CD4-positive, alpha-beta T cell treated with Interleukin-10 for 1 hour (primary cell): ENCODE results near the gene JPT2.

Experiments used
- DNase-seq: peaks from one replicate; pipeline ENCODE4 v3.0.0-alpha.2; 2020

Gene JPT2, protein sequence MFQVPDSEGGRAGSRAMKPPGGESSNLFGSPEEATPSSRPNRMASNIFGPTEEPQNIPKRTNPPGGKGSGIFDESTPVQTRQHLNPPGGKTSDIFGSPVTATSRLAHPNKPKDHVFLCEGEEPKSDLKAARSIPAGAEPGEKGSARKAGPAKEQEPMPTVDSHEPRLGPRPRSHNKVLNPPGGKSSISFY

DNA sequence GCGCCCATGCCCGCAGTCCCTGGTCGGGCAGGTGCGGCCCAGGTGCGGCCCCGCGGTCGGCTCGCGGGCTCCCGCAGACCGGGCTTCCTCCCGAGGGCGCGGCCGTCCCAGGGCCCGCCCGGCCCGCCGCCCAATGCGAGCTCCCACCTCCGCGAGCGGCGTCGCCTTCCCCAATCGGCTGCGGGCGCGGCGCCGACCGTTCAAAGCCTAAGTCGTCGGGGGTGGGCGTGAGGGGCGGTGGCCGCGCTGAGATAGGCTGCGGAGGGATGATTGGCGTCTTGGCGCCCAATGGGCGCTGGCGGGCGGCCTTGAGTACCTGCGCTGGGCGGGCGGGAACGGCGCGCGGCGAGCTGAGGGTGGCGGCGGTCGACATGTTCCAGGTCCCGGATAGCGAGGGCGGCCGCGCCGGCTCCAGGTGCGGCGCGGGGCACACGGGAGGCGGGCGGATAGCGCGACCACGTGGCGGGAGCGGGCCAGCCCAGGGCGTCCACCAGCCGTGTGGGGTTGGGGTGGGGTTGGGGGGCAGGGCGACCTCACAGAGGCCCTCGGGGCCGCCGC is at the start of gene JPT2:
Gene JPT2 (plus strand): TSS at position 338 of the 558 bp plus-strand sequence. CDS start 34 bp downstream, at position 372.
- peak; percentile 95 for DNase-seq

DNA sequence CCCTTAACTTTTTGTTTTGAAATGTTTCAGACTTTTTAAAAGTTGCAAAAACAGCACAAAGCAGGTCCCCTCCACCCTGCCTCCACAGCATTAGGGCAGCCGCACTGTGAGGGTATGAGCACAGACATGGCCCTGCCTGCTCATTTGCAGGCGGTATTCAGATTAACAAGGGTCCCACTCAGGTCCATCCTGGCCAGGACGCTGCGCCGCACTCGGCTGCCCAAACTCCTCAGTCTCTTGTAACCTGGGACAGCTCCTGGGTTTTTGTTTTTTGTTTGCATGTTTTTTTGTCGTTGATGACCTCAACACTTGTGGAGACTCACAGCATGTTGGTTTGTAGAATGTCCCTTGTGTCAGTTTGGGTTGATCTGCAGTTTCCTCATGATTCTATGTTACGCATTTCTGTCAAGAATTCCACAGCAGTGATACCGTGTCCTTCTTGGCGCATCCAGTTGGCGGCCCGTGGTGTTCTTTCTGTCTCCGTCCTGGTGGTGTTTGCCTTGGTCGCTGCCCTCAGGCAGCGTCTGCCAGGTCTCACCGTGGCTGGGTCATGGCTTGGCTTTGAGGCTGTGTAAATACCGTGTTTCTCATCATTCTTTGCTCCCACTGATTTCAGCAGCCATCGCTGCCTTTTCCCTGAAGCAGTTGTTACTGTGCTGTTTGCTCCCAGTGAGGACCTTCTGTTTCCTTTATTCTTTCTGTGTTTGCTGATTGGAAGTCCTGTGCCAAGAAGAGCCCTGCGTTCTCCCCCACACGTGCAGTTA is 47.4 kb upstream of the JPT2 start:
- no peak for DNase-seq

DNA sequence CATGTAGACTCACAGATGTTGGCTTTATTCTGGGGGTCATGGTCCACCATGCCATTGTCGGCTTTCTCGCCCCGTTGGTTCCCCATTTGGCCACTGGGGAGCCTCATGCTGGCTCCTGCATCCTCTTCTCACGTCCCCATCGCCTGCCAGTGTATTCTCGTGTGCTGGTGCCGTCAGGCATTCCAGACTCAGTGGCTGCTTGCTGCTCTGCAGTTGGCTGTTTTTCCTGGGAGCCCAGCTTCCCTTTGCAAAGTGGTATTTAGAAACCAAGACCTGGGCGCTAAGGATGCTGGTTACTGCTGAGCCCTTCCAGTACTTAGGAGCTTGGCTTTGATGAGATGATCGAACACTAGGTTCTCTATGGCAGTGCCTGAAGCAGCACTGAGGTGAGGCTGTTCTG is 46.8 kb upstream of the JPT2 start:
- DNase-seq = no peak

DNA sequence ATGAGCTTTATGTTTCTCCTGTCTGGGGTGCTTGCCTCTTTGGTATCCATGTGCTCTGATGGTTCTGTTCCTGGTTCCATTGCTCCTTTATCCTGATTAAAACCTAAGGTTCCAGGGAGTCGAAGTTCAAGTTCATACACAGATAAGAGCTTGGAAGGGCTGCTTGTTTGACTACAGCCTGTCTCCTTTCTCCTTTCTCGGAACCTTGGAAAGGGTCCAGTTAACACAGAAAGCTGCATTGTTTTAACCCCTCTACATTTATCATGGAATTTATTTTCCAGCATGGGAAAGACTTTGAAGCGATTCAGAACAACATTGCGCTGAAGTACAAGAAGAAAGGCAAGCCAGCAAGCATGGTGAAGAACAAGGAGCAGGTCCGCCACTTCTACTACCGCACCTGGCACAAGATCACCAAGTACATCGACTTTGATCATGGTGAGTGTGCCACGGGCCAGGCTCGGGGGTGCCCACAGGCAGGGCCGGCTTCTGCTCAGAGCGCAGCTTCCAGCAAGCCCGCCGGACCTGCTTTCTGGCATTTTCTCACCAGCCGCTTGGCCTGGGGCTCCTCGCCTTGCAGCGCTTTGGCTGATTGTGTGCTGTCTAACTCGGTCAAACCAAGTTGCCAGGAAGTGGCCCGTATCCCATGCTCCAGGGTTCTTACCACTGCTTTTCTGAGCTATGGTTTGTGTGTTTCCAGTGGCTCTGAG is 46.0 kb upstream of the JPT2 start:
- no peak for DNase-seq

DNA sequence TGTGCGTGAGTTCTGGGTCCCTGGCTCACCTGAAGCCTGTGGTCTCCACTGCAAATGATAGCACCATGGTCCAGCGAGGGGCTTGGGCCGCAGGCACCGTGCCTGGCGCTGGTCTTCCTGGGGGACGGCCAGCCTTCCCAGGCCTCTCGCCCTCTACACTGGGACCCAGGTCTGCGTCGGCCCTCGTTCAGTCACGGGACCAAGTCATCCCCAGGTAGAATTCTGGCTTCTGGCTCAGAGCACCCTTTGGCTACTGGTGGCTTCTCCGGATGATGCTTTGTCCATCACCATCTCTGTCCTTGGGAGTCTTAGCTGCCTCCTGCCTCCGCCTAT is 45.5 kb upstream of the JPT2 start:
- no peak for DNase-seq

DNA sequence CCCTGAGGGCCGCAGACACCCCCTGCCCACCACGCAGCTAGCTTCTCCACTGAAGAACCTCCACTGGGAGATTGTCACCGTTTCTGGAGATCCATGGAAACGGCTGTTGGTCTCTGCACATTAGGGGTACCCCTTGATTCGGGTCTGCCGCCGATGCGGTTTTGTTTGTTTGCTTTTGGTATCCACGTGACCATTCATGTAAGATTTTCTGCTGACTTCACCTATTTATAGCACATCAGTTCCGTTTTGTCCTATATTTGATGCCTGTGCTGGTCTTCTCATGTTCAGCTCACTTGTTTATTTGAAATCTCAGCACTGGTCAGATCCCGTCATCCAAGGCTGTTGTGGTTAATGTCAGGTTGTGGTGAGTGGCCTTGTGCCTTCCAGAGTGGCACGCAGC is 44.8 kb upstream of the JPT2 start:
- no peak for DNase-seq

DNA sequence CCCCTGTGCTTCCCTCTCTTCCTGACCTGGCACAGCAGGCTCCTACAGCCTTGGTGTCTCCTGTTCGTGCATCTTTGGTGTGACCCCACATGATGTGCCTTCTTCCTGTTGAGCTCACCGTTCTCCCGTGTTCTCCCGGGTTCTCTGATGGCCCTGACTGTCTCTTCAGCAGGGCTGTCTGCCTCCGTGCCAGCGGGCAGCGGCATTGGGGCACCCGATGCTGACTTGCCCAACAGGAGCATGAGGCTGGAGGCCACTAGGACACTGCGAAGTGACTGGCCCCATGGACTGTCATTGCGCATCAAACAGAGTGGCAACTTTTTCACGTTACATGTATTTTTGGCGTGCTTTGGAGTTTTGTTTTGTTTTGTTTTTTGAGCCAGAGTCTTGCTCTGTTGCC is 43.5 kb upstream of the JPT2 start:
- no peak for DNase-seq

DNA sequence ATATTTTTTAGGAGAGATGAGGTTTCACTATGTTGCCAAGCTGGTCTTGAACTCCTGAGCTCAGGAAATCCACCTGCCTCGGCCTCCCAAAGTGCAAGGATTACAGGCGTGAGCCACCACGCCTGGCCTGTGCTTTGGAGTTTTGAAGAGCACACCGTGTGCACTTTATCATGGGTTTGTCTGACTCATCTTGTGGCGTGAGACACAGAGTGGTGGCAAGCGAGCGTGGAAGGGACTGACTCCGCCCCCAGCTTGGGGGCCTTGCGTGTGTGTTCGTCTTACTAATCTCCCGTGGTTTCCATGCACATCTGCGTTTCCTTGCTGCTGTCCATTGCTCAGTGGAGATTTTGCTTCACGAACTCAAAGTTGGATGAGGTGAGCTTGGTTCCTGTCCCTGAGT is 43.0 kb upstream of the JPT2 start:
- DNase-seq = no peak

DNA sequence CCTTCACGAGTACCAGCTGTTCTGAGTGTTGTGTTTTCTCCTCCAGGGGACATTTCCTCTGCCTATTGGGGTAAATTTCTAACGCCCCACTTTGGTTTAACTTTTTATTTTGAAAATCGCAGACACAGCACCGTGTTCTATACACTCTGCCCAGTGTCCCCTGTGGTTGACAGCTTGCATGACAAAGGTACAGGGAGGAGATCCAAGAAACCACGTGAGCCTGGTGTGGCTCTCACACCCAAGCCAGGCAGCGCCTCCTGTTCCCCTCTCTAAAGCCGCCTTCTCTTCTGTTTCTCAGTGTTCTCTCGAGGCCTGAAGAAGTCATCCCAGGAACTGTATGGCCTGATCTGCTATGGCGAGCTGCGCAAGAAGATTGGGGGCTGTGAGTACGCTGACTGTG is 40.6 kb upstream of the JPT2 start:
- DNase-seq = peak; percentile 10

DNA sequence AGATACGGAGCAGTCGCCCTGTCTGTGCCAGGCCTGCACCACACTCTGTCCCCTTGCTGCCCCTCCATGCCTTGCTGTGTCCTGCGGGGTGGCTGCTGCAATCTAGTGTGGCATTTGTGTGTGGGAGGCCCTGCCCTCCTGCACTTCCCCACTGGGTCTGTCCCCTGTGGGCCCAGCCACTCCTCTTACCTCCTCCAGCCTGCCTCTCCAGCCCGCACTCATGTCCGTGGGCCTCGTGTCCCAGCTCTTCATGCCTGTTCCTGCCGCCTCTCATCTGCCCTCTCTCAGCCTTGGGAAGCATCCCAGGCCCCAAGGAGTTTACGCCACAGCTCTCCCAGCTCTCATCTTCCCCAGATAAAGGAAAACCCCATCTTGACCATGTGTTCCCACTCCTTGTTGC is 39.3 kb upstream of the JPT2 start:
- DNase-seq = no peak

DNA sequence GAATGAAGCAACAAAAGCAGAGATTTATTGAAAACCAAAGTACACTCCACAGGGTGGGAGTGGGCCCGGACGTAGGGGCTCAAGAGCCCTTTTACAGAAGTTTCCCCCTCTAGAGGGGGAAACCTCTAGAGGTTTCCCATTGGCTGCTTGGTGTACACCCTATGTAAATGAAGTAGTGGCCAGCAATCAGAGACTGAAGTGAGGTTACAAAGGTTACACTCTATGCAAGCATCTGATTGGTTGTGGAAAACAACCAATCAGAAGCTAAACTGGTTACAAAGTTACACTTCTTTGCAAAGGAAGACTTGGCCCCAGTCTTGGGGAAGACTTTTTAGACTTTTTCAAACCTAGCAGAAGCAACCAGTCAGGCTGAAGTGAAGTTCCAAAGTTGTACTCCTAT is 38.8 kb upstream of the JPT2 start:
- DNase-seq = no peak

DNA sequence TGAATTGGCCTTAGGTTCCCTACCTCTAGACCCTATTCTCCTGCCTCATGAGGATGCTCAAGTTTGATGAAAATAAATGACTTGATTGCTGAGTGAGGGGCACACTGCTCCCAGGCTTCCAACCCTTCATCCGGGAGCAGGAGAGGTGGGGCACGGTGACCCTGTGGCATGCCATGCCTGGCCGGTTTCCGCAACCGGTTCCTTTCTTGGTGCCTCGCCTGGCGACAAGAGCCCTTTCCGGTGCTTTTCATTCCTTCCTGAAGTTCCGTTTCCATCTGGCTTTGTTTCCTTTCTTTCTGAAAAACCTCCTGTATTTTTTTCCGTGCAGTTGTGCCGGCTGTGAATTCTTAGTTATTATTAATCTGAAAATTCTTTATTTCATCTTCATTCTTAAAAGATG is 38.2 kb upstream of the JPT2 start:
- no peak for DNase-seq

DNA sequence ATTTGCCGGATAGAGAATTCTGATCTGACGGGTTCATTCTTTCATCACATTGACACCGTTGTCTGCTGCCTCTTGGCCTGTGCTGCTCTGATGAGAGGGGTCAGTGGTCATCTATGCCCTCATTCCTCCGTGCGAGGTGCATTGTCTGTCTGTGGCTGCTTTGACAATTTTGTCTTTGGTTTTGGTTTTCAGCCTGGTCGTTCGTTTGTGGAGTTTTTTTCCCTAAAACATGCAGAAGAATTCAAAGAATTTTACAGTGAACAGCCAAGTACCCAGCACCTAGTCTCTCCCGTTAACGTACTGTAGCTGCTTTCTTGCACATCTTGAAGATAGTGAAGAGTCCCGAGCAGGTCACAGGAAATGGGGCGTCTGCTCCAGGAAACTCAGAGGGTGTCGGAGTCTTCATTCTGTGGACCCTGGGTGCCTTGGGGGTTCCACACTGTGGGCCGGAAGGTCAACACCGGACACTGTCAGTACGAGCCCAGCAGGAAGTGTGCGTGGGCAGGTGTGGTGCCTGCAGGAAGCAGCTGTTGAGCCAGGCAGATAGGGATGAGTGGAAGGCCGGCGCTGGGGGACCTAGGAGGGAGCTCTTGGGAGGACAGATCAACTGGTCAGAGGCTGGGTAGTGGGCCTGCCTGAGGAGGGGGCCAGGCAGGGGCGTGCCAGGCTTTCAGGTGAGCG is 37.7 kb upstream of the JPT2 start:
- DNase-seq = no peak

DNA sequence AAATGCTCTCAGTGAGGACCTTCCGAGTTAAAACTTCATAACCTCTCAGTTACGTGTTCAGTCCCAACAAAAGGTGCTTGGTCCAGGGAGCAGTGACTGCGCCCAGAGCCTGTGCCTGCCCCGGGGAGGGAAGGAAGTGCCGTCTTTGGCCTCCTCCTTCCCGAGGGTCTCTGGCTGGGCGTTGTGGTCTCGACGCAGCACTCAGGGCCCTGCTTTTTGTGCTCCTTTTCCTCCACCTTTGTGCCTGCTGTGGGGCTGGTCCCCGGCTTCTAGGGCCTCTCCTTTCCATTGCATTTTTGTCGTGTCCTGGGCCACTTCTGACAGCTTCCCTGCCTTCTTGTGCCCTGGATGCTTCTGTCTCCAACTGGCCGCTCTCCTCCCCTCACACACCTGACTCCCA is 36.8 kb upstream of the JPT2 start:
- no peak for DNase-seq

DNA sequence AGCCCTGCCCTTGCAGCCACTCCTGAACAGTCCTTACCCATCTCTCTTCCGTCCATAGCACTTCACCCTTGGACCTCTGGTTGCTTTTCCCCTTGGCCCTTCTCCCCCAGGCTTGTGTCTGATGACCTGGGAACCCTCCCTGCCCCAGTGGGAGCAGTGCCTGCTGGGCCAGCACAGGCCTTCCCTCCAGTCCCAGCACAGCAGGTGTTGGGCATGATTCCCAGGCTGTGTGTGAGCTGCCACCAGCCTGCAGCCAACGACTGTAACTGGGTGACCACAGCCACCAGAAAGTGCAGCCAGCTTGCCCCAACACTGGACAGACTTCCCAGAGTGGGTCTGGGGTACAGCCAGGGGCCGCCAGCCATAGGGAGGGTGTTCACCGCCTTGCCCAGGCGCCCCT is 35.9 kb upstream of the JPT2 start:
- no peak for DNase-seq

DNA sequence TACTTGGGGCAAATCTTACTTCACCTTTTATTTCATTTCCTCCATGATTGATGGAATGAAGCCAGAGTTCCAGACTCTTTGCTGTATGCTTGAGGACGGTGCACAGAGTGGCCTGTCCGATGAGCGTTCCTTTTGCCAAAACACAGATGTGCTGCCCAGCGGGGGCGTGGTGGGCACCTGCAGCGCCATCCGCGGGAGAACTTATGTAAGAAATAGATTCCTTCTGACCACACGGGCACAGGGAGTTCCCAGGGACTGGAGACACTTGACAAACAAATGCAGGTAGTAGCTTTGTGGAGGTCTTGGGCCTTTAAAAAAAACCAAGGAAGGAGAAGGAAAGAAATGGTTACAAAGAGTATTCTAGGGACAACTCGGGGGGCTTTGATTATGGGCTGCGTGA is 35.3 kb upstream of the JPT2 start:
- no peak for DNase-seq

DNA sequence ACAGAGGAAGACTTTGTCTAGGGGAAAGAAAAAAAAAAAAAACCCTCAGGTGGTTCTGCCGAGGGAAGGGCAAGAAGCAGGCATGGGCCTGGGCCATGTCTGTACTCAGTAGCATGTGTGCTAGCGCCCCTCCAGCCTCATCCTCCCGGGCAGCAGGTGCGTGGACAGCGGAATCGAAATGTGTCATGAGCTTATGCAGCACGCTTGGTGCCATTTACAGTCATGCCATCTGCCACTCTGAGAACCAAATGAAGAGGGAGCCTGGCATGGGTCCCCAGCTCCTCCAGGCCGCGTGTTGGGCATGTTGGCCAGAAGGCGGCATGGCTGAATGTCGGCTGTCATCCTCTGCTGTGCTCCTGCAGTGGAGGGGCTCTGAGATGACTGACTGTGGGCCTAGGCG is 34.6 kb upstream of the JPT2 start:
- no peak for DNase-seq

DNA sequence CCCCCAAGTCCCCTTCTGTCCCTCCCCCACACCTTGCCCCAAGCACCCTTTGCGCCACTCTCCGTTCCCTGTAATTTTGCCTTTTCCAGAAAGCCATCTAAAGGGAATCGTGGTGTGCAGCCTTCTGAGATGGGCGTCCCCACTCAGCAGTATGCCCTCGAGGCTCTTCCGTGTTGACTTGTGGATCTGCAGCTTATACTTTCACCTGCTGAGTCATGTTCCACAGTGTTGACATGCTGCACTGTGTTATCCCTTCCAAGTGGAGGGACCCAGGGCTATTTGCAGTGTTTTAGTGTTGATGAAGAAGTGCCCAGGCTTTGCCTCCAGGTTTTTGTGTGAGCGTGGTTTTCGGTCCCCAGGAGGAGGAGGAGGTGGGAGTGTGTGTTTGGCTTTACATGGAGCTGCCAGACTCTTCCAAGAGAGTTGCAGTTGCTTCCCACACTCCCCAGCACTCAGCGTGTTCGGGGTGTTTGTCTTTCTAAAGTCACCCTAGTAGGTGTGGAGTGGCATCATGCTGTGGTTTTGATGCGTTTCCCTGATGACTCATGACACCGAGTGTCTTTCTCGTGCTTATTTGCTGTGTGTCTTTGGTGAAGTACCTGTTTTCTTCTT is 32.1 kb upstream of the JPT2 start:
- DNase-seq = peak; percentile 23

DNA sequence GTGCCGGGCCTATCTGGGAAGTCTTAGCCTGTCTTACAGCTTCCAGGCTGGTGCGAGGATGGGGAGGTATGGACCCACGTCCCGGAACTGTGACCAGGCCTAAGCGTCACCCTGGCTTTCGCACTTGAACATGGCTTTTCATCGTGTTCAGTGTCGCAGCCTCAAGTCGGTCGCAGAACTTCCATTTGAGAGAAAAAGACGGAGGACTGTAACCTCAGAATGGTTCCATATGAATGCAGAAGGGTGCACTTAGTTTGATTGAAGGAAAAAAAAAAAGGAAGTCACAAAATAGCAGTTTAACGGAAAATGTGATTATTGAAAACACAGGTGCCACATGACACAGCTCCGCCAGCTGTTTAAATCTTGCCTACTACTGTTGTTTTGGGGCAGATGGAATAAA is 30.2 kb upstream of the JPT2 start:
- DNase-seq = no peak

DNA sequence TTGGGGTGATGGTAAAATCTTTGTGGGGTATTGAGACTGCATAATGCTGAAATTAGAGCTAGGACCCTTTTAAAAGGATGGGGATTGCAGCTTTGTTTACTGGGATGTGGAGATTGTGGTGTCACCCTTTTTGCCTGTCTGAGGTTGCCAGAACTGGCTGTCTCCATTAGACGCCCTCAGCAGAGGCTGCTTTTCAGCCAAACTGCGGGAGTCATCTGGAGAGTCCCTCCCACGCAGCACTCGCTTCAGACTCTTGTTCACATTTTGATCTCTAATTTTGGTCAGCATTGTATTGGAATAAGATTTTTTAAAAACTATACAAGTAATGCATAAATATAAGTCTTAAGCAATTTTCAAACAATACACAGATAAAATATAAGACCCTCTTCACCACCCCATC is 27.9 kb upstream of the JPT2 start:
- no peak for DNase-seq

DNA sequence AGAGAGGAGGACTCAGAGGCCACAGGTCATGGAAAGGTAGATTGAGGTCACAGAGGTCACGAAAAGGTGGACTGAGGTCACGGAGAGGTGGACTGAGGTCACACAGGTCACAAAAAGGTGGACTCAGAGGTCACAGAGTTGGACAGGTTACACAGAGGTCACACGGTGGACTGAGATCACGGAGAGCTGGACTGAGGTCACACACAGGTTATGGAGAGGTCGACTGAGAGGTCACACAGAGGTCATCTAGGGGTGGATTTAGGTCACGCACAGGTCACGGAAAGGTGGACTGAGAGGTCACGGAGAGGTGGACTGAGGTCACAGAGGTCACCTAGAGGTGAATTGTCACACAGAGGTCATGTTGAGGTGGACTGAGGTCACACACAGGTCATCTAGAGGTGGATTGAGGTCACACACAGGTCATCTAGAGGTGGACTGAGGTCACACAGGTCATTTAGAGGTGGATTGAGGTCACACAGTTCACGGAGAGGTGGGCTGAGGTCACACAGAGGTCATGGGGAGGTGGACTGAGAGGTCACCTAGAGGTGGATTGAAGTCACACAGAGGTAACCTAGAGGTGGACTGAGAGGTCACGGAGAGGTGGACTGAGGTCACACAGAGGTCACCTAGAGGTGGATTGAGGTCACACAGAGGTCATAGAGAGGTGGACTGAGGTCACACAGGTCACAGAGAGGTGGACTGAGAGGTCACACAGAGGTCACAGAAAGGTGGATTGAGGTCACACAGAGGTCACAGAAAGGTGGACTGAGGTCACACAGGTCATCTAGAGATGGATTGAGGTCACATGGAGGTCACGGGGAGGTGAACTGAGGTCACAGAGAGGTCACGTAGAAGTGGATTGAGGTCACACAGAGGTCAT is 26.7 kb upstream of the JPT2 start:
- DNase-seq = no peak

DNA sequence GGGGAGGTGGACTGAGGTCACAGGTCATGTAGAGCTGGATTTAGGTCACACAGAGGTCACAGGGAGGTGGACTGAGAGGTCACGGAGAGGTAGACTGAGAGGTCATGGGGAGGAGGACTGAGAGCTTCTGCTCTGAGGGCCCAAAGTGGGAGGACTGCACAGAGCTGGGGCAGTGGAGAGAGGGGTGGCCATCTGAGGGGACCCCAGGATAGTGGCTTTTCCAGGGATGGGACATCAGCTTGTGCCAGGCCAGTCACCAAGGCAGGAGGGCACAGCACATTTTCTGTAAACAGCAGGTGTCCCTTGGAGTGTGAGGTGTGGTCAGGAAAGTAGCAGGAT is 26.1 kb upstream of the JPT2 start:
- no peak for DNase-seq
